Sigmoid colon (tissue), 4 donors: ENCODE data around the gene DDX1.

Source experiments
- EP300 ChIP-seq, 4 donors: sonication (generic); formaldehyde crosslinking; IDR thresholded peaks; one replicate each; pipeline ENCODE4 v1.6.1; 2017; ENCODE audit warnings: antibody characterized with exemption in 4 of 4
- POLR2A ChIP-seq, 2 donors: fragments of 450-650 bp; IDR thresholded peaks; one replicate each; pipeline ENCODE4 v1.6.1; 2016; ENCODE audit warnings: antibody characterized with exemption in 2 of 2, mild to moderate bottlenecking in 2 of 2, moderate library complexity in 2 of 2
- POLR2AphosphoS5 ChIP-seq, 4 donors: sonication (generic); formaldehyde crosslinking; IDR thresholded peaks; one replicate each; pipeline ENCODE4 v1.6.1; 2017; ENCODE audit warnings: antibody characterized with exemption in 4 of 4
- TF ChIP-seq, protein P1 (sequence below), 4 experiments: fragments of 450-650 bp in 3 of 4; fragments of 200-600 bp in 1 of 4; IDR thresholded peaks; one replicate each; pipeline ENCODE4 v1.5.1; 2016 to 2019; ENCODE audit warnings: antibody characterized with exemption in 4 of 4, mild to moderate bottlenecking in 3 of 4, moderate library complexity in 2 of 4

DNA sequence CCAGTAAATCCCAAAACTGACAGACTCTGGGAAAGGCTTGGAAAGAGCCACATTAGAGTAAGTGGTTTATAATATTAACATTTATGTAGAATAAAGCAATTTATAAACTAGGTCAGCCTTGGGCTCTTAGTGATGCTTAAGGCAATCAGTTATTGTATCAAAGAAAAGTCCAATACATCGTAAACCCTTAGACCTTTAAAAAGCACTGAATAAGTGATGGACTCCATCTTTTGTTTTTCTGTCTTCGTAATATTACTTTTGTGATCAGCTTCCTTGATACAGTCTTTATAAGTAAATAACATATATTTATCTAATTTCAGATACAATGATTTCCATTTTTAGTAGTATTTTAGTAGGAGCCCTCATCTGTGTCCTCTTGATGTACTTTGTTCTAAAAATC is 28.7 kb downstream of the DDX1 start:
- TF ChIP-seq, protein P1, sequence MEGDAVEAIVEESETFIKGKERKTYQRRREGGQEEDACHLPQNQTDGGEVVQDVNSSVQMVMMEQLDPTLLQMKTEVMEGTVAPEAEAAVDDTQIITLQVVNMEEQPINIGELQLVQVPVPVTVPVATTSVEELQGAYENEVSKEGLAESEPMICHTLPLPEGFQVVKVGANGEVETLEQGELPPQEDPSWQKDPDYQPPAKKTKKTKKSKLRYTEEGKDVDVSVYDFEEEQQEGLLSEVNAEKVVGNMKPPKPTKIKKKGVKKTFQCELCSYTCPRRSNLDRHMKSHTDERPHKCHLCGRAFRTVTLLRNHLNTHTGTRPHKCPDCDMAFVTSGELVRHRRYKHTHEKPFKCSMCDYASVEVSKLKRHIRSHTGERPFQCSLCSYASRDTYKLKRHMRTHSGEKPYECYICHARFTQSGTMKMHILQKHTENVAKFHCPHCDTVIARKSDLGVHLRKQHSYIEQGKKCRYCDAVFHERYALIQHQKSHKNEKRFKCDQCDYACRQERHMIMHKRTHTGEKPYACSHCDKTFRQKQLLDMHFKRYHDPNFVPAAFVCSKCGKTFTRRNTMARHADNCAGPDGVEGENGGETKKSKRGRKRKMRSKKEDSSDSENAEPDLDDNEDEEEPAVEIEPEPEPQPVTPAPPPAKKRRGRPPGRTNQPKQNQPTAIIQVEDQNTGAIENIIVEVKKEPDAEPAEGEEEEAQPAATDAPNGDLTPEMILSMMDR (IDR thresholded peaks at IDR 0.05), result no peak
- TF ChIP-seq POLR2AphosphoS5 (IDR thresholded peaks at IDR 0.05) (no peak), POLR2A (IDR thresholded peaks at IDR 0.05) (no peak), EP300 (IDR thresholded peaks at IDR 0.05) (no peak)
